Right lobe of liver (tissue), 6 donors: ENCODE measurements around the gene SLC10A2. TPM values are rescaled to one million over a fixed set of nuclear protein-coding genes. Genes with fewer than 3 reads are reported as not detected.

Experiments used
- ATAC-seq, 4 donors: fragments of 200-7000 bp; cut with Tn5 transposase; one replicate each; pipeline ENCODE4 v1.9.1; 2020; ENCODE audit warnings: mild to moderate bottlenecking in 4 of 4, moderate library complexity in 4 of 4
- DNase-seq, 3 donors: peaks; one replicate each; pipeline ENCODE4 v3.0.0-alpha.2; 2020
- H3K27ac ChIP-seq, 3 donors: fragments of 200-600 bp; one replicate each; pipeline ENCODE4 v1.8.0; 2022
- H3K27me3 ChIP-seq, 2 donors: fragments of 200-600 bp; one replicate each; pipeline ENCODE4 v1.8.0; 2022
- H3K36me3 ChIP-seq, 4 donors: fragments of 200-600 bp; sonication (generic) in 1 of 4; one replicate each; pipeline versions ENCODE4 v1.5.1 to v1.8.0; 2017 to 2022; ENCODE audit warnings: control low read depth in 1 of 4
- H3K4me1 ChIP-seq, 4 donors: fragments of 200-600 bp; sonication (generic) in 1 of 4; one replicate each; pipeline versions ENCODE4 v1.5.1 to v1.8.0; 2017 to 2022; ENCODE audit warnings: control low read depth in 1 of 4
- H3K4me3 ChIP-seq, 3 donors: fragments of 200-600 bp; one replicate each; pipeline ENCODE4 v1.8.0; 2022
- H3K9me3 ChIP-seq, 4 donors: fragments of 200-600 bp; sonication (generic) in 1 of 4; one replicate each; pipeline versions ENCODE4 v1.5.1 to v1.8.0; 2017 to 2022; ENCODE audit warnings: control low read depth in 1 of 4
- POLR2A ChIP-seq: fragments of 450-650 bp; IDR thresholded peaks from one replicate; pipeline ENCODE4 v1.6.1; 2017; ENCODE audit warnings: antibody characterized with exemption, mild to moderate bottlenecking
- WGBS: methylation state at CpG from one replicate; pipeline ENCODE4 v1.1.6; 2018; ENCODE audit warnings: low coverage, low lambda C conversion rate; ENCODE audit not compliant: insufficient coverage; ENCODE audit errors: missing lambda C conversion rate; 5-methylcytosine and 5-hydroxymethylcytosine counted together
- intact Hi-C, 2 donors: fragments of 100-400 bp; cut with DNase I; formaldehyde crosslinking; loops; one replicate each; pipeline versions ENCODE4 v1.11.2 to v1.14.1; 2022
- total RNA-seq, 6 experiments: library from RNA; depleted of rRNA in 2 of 6; stranded (reverse); fragments of >200 nt in 2 of 6; fragmentation: NEBNext Ultra II Directional in 3 of 6; extraction: Animal tissue kit (Norgen Biotek cat#: 25700) in 3 of 6; gene quantifications; one replicate each; pipeline versions ENCODE4 v1.1.0 to v1.2.4, GENCODE V29; 2016 to 2023
- TF ChIP-seq, protein P1 (sequence below), 4 donors: fragments of 200-600 bp in 3 of 4; fragments of 450-650 bp in 1 of 4; IDR thresholded peaks; one replicate each; pipeline versions ENCODE4 v1.5.1 to v1.8.0; 2016 to 2022; ENCODE audit warnings: antibody characterized with exemption in 4 of 4, mild to moderate bottlenecking in 2 of 4
- donor health status: DM: no; HTN: yes; CAD: no.
- donor health status: DM: no; HTN: no; CAD: no.
- donor health status: DM: no; HTN: no; CAD: no.
- donor health status: DM: no; HTN: yes; CAD: no.
- donor health status: DM: no; HTN: yes; CAD: no.

Gene SLC10A2
- total RNA-seq, 6 experiments from 2014 or later, result not detected

DNA sequence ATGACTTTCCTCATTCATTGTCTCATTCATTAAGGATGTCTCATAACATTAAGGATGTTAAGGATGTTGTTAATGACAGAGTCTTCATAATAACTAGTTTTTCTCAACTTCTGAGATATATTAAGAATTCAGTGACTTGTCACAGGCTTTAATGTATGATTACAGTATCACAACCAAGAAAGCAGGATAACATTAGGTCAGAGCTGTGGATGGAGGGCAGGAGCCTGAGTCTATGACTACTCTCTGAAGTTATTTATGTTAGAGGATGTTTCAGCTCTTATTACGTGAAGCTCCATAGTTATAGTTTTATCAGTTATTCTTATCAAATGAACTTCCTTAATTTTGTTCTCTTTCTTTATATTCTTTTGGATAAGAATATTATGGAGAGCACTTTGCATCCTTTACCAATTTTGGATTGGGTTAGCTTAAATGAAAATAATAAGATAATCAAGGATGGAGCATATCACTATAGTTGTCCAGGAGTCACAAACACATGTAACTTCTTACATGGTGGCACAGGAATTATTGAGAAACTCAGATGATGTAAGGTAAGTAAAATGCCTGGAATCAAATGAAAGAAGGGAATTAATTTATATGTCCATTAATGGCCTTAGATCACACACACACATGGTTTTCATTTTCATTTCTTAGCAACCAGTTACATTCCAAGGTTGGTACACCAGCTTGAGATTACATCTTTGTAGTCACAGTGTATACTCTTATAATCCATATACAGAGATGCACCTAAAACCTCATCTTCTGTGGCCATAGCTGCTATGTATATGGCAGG, 57.0 kb downstream of the SLC10A2 start:
- DNase-seq (no peak), ATAC-seq (no peak)
- H3K4me1 ChIP-seq, result no peaks in the 10 kb centered on the region
- H3K4me3 ChIP-seq, result no peak overlapping the region
- H3K27me3 ChIP-seq, result no peaks in the 10 kb centered on the region
- 0% methylated on average over 1 of the region's 1 CpG for WGBS
- no peaks in the 10 kb centered on the region for H3K36me3 ChIP-seq
- H3K27ac ChIP-seq, result no peak overlapping the region
- H3K9me3 ChIP-seq, result no peaks in the 10 kb centered on the region
- intact Hi-C loops, result no loop called here
- TF ChIP-seq, protein P1, sequence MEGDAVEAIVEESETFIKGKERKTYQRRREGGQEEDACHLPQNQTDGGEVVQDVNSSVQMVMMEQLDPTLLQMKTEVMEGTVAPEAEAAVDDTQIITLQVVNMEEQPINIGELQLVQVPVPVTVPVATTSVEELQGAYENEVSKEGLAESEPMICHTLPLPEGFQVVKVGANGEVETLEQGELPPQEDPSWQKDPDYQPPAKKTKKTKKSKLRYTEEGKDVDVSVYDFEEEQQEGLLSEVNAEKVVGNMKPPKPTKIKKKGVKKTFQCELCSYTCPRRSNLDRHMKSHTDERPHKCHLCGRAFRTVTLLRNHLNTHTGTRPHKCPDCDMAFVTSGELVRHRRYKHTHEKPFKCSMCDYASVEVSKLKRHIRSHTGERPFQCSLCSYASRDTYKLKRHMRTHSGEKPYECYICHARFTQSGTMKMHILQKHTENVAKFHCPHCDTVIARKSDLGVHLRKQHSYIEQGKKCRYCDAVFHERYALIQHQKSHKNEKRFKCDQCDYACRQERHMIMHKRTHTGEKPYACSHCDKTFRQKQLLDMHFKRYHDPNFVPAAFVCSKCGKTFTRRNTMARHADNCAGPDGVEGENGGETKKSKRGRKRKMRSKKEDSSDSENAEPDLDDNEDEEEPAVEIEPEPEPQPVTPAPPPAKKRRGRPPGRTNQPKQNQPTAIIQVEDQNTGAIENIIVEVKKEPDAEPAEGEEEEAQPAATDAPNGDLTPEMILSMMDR (IDR thresholded peaks at IDR 0.05), result no peak
- TF ChIP-seq POLR2A, result no peak

- 64% methylated on average over 4 of the region's 4 CpGs for WGBS
- Histone ChIP-seq H3K27ac (no peak overlapping the region), H3K36me3 (no peaks in the 10 kb centered on the region), H3K27me3 (no peaks in the 10 kb centered on the region), H3K4me3 (no peak overlapping the region), H3K4me1 (no peaks in the 10 kb centered on the region), H3K9me3 (no peaks in the 10 kb centered on the region)
- TF ChIP-seq, protein P1 (IDR thresholded peaks at IDR 0.05), result no peak
- no peak for TF ChIP-seq POLR2A
- ATAC-seq (no peak), DNase-seq (no peak)
- intact Hi-C loops, result no loop called here
Measured at GRCh38 chr13:103007427-103007762, 58.8 kb downstream of the SLC10A2 start.

DNA sequence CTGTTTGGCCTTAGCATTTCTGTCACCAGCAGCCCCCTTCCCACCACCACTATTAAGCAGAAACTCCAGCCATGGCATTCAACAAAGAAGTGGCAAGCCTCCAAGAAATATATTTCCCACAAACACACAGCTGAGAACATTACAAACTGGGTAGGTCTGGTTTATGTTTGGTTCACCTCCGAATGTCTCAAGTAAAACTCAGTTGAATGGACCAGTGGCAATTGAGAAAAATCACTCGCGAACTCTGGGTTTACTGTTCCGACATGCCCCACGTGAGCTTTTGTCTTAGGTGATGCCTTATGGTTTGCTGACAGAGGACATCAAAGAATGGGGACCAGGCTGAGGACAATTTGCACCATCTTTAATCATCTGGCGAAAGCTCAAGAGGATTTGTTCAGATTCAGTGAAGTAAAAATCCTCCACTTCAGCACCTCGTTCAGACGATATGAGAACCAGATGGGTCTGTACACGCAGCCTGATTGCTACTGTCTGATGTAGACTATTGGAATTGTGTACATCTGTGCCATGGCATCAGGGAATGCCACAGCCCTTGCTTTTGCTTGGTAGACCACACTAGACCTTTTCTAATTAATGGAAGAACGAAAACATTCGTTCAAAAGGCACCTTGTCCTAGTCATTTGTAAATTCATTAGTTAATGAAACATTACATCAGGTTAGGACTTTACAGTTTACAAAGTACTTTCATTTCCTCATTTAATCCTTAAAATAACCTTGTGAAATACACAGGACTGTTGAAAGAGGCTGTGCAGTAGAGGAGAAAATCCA, 59.4 kb downstream of the SLC10A2 start:
- no peak for DNase-seq
- intact Hi-C loops, result no loop called here
- no peak for TF ChIP-seq POLR2A
- TF ChIP-seq, protein P1 (IDR thresholded peaks at IDR 0.05), result no peak
- Histone ChIP-seq H3K36me3 (no peaks in the 10 kb centered on the region), H3K4me1 (no peaks in the 10 kb centered on the region), H3K27ac (no peak overlapping the region), H3K9me3 (no peaks in the 10 kb centered on the region), H3K27me3 (no peaks in the 10 kb centered on the region), H3K4me3 (no peak overlapping the region)
- WGBS, result 72% methylated on average over 9 of the region's 11 CpGs
- no peak for ATAC-seq

DNA sequence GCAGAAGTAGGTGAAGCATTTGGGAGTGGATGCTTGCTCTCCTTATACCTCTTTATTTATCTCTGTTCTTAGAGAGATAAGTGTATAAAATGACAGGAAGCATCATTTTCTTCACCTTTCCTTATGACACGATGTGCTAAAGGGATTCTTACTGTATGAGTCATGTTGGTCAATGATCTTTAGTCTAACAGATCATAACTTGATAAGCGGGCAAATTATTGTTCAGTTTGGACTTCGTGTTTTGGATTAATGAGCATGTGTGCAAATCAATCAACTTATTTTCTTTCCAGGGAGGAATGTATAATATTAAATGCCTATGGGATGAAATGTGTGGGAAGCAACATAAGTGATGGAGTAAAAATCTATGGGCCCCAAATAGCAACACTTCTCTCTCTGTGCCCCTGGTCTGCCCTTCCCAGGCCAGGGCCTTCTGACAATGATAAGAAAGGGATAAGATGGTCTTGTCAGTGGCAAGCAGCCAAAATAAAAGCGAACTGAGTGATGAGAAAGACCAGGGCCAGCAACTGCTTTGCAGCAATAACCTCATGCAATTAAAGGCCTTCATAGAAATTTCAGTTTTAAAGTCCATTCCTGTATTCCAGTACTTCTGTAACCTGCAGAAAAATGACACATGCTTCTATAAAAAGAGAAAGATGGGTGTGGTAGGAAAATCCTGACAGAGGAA, 61.4 kb downstream of the SLC10A2 start:
- ATAC-seq (no peak), DNase-seq (no peak)
- Histone ChIP-seq H3K4me3 (no peak overlapping the region), H3K27ac (no peak overlapping the region), H3K36me3 (no peaks in the 10 kb centered on the region), H3K27me3 (no peaks in the 10 kb centered on the region), H3K4me1 (no peaks in the 10 kb centered on the region), H3K9me3 (no peaks in the 10 kb centered on the region)
- no peak for TF ChIP-seq POLR2A
- TF ChIP-seq, protein P1 (IDR thresholded peaks at IDR 0.05), result no peak
- 55% methylated on average over 4 of the region's 4 CpGs for WGBS
- intact Hi-C loops, result no loop called here
